GM13977 (cell line): ENCODE measurements around the gene MRPL48.

Experiments
- DNase-seq: peaks from one replicate; pipeline ENCODE4 v3.0.0; 2012; ENCODE audit warnings: low spot score
- in situ Hi-C: fragments of 300-500 bp; cut with MboI; formaldehyde crosslinking; loops from one replicate; pipeline ENCODE4 v1.12.0; 2022; ENCODE audit warnings: low sequenced_read_pairs, low pct_unique_long_range_greater_than_20kb, mixed read lengths, inconsistent platforms; ENCODE audit not compliant: unreplicated experiment
- TF ChIP-seq, protein P1 (sequence below): IDR thresholded peaks from 2 replicates; pipeline ENCODE4 v1.5.1; 2012; ENCODE audit warnings: mild to moderate bottlenecking, control low read depth; ENCODE audit not compliant: insufficient read depth; ENCODE audit errors: extremely low read depth, missing control alignments

The MRPL48 gene

DNA sequence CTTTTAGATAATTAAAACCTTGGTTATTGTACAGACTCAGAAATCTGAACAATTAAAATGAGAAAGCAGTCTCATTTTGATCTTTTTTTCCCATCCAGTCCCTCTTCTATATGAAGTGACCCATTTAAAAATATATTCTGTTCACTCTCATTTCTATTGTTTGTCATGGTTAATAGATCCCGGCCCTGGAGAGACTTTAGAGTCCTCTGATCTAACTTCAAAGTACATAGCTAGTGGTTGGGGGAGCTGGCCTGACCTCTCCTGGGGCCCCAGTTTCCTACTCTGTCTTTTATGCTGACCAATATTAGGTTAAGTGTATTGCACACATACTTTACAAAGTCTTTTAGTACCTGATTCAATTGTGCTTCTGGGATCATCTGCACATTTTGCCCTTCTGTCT lies 13.5 kb downstream of the MRPL48 start:
- in situ Hi-C loops: no loop called here
- TF ChIP-seq, protein P1, sequence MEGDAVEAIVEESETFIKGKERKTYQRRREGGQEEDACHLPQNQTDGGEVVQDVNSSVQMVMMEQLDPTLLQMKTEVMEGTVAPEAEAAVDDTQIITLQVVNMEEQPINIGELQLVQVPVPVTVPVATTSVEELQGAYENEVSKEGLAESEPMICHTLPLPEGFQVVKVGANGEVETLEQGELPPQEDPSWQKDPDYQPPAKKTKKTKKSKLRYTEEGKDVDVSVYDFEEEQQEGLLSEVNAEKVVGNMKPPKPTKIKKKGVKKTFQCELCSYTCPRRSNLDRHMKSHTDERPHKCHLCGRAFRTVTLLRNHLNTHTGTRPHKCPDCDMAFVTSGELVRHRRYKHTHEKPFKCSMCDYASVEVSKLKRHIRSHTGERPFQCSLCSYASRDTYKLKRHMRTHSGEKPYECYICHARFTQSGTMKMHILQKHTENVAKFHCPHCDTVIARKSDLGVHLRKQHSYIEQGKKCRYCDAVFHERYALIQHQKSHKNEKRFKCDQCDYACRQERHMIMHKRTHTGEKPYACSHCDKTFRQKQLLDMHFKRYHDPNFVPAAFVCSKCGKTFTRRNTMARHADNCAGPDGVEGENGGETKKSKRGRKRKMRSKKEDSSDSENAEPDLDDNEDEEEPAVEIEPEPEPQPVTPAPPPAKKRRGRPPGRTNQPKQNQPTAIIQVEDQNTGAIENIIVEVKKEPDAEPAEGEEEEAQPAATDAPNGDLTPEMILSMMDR: no peak
- DNase-seq: no peak

DNA sequence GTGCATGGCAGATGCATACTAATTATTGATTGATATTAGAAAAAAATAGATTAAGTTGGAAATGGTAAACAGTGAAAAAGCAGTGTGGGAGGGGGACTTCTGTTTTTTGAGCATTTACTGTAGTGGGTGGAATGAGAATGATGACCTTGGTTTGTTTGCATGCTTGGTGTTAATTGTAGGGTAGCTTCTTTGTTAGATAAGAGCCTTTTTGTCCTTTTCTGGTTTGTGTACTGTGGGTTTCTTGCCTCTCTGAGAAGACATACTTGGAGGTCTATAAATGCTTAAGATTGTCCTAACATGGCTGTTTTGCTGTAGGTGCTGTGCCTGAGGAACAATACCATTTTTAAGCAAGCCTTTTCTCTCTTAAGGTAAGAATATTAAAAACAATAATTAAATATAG lies 17.0 kb downstream of the MRPL48 start:
- in situ Hi-C loops: no loop called here
- TF ChIP-seq, protein P1: no peak

DNA sequence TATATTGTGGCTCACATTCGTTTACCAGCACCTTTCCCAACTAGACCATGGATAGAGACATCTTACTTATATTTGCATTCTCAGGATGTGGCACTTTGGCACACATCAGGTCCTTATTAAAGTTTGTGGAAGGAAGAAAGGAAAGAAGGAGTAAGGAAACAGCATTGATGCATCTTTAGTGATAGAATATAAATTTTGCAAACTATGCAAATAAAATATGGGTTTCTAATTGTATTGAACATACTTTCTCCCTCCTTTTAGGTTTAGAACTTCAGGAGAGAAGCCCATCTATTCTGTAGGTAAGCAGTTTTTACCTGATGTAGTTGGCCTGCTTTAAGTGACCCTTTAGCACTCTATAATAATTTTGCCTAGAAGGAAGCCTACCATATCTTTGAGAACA lies 20.4 kb downstream of the MRPL48 start:
- DNase-seq: no peak
- TF ChIP-seq, protein P1: no peak
- in situ Hi-C loops: no loop called here

More for the DNA sequence above, 17.0 kb downstream of the MRPL48 start:
- DNase-seq: no peak

DNA sequence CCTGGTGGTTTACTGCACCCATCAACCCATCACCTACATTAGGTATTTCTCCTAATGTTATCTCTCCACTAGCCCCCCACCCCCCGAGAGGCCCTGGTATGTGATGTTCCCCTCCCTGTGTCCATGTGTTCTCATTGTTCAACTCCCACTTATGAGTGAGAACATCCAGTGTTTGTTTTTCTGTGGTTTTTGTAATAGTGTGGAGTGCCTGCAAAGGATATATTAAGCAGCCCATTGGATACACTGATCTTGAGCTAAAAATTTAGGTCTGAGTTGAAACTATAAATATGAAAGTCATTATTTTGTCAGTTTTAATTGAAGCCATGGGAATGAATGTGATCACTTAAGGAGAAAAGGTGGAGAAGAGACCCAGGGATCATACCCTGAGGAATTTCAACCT lies 23.0 kb downstream of the MRPL48 start:
- in situ Hi-C loops: no loop called here
- no peak for DNase-seq
- TF ChIP-seq, protein P1: no peak

DNA sequence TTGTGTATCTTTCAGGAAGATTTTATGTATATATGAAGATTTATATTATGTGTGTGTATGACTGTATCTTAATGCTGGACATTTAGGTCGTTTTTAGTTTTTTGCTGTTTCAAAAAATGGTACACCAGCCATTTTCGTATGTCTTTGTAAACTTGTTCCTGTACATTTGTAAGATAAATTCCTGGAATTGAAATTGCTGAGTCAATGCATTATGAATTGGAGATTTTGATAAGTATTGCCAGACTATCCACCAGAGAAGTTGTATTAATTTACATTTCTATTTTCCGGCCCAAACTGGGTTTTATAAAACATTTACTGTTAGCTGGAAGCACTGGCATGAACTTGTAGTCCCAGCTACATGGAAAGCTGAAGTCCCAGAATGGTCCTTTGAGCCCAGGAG lies 24.6 kb downstream of the MRPL48 start:
- TF ChIP-seq, protein P1: no peak
- DNase-seq: no peak
- in situ Hi-C loops: no loop called here

DNA sequence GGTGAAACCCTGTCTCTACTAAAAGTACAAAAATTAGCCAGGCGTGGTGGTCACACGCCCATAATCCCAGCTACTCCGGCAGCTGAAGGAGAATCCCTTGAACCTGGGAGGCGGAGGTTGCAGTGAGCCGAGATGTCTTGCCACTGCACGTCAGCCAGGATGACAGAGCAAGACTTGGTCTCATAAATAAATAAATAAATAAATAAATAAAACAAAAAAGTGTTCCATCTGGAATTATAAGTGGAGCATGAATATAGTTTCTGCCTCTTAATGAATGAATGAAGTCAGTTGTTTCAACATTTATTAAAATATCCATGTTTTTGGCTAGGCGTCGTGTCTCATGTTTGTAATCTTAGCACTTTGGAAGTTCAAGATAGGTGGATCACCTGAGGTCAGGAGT lies 27.1 kb downstream of the MRPL48 start:
- TF ChIP-seq, protein P1: no peak
- no peak for DNase-seq
- in situ Hi-C loops: no loop called here

DNA sequence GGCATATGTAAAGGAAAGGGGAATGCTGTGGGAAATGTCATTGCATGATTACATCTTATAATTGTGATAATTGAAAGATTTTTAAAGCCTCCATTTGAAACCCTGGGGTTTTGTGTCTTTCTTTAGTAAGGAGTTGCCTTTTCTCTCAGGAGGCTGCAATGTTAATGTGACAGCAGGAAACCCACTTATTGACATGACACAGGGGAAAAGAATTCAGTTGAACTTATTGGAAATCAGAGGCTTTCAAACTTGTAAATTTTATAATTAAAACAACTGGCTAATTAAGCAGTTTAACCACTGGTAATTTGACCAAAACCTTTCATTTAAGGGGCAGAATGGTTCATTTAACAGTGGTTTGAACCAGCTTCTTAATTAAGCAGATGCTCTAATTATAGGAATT lies 31.2 kb downstream of the MRPL48 start:
- in situ Hi-C loops: no loop called here
- TF ChIP-seq, protein P1: no peak
- DNase-seq: no peak
